ENCODE measurements around the gene FAM13A.
"Not testable (repeated sequence)": the region's sequence is repeated elsewhere in the genome, so short reads cannot be mapped to it uniquely, and the experiment has no call there.

The FAM13A gene

DNA sequence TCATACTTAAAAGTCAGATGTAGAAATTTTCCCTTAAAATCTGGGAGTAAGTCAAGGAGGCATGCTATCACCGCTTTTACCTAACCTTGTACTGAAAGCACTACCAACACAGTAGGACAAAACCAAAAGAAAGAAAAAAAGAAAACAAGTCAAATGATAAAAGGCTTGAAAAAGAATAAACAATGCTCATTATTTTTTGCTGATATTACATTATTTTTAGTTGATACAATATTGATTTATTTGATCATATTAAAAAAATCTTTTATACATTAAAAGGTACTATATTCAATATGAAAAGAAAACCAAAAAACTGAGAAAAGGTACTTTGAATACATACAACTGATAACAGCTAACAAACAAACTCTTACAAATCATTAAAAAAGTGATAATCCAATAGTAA, 164.3 kb downstream of the FAM13A start:
- no peak for DNase-seq

DNA sequence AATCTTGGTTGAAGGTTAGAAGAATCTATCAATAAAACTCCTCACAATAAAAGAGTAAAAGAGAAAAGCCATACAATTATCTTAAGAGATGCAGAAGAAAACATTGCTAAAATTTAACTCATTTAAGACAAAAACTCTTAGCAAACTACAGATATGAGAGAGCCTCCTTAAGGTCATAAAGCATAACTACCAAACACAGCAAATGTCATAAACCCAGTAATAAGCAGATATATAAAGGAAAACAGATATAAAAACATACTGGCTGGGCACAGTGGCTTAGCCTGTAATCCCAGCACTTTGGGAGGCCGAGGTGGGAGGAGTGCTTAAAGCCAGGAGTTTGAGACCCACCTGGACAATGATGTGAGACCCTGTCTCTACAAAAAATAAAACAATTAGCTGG, 165.3 kb downstream of the FAM13A start:
- DNase-seq, result no peak

DNA sequence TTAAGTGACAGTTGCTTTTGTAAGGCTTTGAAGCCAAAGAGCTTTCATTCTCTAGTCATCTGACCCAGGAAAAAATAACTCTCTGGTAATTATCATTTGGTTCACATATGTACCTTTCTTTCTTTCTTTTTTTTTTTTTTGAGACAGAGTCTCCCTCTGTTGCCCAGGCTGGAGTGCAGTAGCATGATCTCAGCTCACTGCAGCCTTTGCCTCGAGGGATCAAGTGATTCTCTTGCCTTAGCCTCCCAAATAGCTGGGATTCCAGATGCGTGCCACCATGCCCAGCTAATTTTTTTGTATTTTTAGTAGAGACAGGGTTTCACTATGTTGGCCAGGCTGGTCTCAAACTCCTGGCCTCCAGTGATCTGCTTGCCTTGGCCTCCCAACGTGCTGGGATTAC, 169.6 kb downstream of the FAM13A start:
- not testable (repeated sequence) for DNase-seq

DNA sequence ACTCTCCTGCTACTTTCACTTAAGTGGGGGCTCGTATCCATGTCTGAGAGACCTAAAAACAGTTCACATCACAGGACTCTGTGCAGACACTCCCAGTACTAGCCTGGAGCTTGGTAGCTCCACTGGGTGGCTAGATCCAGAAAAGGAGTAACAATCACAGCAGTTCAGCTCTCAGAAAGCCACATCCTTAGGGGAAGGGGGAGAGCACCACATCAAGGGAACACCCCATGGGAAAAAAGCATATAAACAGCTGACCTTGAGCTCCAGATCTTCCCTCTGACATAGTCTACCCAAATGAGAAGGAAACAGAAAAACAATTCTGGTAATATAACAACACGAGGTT, 175.8 kb downstream of the FAM13A start:
- no peak for DNase-seq

DNA sequence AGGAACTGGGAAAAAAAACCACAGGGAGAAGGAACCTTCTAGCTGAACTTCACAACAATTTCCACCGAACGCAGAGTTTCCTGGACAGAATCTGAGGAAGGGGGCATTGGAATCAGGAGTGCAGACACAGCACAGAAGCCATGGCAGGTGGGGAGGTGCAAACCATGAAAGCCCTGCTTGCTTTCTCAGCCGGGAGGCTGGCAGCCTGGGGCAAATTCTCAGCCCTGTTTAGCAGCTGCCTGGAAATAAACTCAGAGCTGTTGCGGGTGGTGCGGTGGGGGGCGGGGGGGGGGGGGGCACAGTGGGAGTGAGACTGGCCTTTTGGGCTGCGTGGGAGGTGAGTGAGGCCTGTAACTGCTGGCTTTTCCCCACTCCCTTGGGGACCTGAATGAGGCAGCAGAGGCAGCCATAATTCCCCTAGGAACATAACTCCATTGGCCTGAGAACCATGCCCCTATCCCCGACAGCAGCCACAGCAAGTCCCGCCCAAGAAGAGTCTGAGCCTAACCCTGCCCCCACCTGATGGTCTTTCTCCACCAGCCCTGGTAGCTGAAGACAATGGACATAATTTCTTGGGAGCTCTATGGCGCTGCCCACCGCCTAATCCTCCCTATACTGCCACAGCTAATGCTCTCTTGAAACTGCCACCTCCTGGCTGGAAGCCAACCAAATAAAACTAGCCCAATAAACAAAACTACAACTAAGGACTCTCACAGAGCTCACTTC, 176.3 kb downstream of the FAM13A start:
- no peak for DNase-seq

DNA sequence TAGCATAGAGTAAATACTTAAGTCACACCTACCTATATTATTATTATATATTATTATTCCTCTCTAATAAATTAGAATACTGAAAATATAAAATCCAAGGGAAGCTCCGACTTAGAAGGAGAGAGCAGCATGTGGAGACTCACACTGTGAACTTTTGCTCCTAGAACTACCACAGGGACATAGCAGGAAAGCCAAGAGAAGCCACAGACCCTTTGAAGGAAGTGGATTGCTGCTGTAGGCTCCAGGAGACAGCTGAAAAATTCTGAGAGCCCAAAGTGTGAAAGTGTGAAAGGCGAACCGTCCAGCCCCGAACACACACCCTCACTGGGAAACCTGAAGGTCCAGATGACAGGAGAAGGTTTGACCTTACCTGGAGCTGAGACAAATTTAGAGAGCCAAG, 177.0 kb downstream of the FAM13A start:
- DNase-seq, result no peak

DNA sequence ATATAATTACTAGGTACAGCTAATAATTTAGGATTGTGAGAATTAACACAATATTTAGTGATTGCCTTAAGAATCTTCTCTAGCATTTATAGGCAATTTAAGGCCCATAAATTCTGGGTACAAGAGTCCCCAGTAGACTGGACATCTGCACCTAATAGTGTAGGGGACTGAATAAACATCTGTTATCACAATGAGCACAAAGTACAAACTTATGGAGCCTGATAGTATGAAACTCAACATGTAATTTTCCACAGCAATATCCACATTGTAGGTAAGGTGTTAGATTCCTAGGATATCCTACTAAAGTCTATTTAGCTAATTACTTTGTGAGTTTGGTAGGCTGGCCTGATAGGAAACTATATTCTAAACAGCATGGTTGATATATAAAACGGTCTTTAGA, 178.3 kb downstream of the FAM13A start:
- no peak for DNase-seq

DNA sequence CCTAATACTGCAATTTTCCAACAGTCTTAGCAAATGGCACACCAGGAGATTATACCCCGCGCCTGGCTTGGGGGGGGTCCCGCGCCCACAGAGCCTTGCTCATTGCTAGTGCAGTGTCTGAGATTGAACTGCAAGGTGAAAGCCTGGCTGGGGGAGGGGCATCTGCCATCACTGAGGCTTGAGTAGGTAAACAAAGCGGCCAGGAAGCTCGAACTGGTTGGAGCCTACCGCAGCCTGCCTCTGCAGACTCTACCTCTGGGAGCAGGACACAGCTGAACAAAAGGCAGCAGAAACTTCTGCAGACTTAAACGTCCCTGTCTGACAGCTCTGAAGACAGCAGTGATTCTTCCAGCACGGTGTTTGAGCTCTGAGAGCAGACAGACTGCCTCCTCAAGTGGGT, 186.6 kb downstream of the FAM13A start:
- DNase-seq, result no peak

DNA sequence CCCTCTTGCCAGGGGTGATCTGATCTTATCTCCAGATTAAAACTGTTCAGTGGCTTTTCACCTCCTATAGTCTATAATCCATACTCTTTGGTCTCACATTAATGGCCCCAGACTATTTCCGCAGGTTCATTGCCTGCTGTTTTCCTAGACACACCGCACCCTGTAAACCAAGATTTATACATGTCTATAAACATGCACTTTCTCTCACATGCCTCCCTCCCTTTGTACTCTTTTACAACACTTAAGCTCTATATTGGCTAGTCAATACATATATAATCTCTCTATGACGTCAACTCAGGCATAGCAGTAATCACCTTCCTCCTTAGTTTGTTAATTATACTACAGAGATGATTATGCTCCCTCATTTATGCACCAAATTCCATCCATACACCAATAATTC, 188.5 kb downstream of the FAM13A start:
- no peak for DNase-seq

DNA sequence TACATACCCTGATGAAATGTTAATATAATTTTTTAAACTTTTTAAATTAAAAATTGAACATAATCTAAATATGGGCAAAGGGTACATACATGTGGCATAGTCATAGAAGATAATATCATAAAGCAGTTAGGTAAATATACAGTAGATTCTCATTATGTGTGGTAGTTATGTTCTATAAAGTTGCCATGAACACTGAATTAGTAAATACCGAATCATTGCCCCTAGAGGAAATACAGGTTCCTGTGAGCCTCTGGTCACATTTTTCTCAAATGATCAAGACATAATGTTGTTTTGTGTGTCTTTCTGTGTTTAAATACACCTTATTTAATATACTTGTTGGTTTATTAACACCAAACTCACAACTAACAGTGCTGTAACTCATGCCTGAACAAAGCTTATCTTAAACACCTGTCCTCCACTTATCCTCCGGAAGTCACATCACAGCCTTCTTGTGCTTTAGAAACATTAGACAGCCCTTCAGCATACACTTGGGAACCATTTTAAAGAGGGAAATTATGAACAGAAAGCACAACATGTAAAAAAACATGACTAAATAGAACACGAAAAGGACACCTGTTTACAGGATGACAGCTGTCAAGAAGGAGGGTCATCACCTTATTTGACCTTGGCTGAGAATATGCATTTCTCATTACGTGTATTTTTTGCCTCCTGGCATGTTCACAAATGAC, 190.0 kb downstream of the FAM13A start:
- DNase-seq, result no peak

DNA sequence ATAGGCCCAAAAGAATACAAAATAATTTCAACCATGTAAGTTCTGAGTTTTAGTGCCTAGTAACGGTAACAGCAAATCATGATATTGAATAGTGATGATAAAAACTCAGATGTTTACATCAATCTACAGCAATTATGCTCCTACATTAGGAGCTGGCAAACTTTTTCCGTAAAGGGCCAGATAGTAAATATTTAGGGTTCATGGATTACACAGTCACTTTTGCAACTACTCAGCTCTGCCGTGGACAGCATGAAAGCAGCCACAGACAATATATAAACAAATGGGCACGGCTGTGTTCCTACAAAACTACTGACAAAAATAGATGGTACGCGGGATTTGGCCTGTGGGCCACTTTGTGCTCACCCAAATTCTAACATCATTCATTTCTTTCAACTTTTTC, 191.5 kb downstream of the FAM13A start:
- DNase-seq, result no peak

DNA sequence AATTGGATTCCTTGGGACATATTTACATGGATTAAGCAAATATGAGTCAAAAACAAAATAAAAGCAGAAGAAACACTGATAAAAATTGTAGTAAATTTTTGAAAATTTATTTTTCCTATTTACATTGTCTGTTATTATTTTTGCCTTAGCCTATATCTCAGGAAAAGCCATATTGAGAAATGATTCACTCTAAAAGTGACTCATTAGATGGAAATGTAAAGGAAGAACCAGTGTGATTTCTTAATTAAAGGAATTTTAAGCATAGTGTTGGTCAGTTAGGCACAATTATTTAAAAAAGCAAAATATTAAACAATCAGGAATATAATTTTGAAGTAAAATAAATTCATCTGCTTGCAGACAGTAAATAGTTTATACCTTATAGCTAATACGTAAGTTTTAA, 191.9 kb downstream of the FAM13A start:
- no peak for DNase-seq

DNA sequence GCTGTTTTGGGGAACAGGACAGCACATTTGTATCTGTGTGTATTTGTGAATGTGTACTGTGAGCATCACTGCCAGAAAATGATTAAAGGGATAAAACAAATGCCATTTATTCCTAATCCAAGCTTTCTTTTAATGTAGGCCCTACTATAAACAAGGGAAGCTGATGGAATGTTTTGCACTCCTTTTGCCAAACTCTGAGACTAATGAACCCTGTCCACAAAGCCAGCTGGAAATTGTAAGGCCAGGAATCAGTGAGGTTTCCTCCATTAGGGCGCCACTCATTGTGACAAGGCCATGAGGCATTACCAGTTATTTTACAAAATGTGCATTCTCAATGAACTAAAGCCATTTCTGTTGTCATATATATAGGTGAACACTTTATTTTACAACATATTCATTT, 196.4 kb downstream of the FAM13A start:
- no peak for DNase-seq

DNA sequence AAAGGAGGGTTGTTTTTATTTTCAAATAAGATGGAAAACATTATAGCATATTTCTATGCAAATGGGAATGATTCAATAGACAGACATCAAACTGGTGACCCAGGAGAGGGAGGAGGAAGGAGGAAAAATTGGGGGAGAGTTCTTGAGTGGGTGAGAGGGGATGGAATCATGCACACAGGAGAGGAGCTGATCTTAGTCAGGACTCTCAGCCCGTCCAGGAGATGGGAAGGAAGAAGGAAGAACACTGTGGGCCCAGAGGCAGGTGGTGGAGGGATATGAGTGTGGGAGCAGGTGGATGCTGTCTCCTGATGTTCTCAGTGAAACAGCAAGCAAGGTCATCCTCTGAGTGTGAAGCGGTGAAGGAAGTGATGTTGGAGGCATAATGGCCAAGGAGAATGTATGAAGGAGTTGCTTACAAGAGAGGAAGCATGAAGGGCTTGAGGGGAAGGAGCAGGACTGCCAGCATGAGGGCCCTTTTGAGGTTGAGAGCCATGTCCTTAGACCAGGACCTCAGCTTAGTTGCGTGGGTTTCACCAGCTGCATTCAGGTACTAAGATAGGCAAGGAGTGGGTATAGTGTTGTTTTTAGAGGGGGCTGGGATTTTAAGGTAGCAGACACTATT, 197.7 kb downstream of the FAM13A start:
- DNase-seq, result no peak

DNA sequence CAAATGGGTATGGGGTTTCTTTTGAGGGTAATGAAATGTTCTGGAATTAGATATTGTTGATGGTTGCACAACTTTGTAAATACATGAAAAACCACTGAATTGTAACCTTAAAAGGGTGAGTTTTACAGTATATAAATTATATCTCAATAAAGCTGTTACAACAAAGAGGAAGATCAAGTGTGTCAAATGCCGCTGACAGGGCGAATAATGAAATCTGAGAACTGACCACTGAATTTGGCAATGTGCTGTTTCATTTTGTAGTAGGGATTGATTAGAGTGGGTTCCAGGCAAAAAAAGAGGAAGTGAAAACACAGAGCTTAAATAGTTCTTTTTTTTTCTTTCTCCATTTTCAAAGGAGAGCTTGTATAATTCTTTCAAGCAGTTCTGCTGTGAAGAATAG, 198.2 kb downstream of the FAM13A start:
- no peak for DNase-seq

DNA sequence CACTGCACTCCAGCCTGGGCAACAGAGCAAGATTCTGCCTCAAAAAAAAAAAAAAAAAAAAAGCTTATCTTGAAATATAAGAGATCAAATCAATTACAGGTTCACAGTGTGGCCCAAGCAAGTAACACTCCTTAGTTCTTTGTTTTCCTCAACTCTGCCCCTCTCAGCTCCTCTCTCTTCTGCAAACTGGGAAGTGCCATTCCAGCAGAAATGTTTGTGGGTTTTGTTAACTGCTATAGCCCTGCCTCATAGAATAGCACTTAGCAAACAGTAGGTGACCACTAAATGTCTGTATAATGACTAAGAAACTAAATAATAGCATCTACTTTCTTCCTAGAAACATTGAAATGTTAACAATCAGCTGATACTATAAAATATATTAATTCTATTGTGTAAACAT, 199.4 kb downstream of the FAM13A start:
- no peak for DNase-seq

DNA sequence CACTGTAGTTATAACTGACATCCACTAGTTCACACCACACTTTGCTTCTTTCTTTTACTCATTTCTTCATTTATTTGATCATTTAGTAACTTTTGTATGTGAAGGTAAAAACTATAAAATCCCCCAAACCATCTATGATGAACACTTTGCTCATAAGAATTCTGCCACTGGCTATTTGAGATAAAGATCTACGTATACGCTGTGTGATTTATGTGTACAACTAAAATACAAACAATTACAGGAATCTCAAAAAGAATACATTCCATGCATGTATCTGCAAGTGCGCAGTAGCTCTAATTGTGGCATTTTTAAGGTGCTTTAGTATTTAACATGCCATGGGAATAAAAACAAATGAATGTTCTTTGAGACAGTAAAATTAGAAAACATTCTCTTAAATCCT, 202.5 kb downstream of the FAM13A start:
- DNase-seq, result no peak

DNA sequence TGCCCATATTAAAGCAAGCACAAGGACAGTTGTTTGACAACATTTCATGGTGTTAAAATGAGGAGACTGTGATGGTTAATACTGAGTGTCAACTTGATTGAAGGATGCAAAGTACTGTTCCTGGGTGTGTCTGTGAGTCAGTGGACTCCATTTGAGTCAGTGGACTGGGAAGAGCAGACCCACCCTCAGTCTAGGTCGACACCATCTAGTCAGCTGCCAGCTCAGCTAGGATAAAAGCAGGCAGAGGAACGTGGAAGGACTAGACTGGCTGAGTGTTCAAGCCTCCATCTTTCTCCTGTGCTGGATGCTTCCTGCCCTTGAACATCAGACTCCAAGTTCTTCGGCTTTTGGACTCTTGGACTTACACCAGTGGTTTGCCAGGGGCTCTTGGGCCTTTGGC, 203.4 kb downstream of the FAM13A start:
- not testable (repeated sequence) for DNase-seq

DNA sequence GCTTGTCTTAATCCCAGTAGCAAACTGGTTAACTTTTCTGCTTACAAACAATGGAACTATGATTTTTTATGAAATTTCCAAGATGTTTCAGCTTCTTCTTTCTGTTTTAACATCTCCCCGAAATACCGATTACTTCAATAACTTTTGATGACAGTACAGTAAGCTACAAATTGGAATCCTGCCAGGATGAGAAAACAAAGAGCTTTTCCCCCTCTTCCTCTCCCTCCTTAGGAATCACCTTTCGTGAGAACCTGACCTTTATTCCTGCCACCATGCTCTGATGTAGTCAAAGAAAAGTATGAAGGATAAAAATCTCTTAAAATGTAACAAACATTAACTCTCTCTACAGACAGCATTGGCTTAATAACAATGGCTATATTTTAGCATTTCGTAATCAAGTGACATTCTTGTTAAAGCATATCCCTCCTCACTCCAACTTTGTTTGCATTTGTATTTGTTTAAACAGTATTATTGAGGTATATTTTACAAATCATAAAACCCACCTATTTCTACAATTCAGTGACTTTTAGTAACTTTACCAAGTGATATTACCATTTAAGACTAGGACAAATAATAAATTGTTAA, 210.7 kb downstream of the FAM13A start:
- no peak for DNase-seq

DNA sequence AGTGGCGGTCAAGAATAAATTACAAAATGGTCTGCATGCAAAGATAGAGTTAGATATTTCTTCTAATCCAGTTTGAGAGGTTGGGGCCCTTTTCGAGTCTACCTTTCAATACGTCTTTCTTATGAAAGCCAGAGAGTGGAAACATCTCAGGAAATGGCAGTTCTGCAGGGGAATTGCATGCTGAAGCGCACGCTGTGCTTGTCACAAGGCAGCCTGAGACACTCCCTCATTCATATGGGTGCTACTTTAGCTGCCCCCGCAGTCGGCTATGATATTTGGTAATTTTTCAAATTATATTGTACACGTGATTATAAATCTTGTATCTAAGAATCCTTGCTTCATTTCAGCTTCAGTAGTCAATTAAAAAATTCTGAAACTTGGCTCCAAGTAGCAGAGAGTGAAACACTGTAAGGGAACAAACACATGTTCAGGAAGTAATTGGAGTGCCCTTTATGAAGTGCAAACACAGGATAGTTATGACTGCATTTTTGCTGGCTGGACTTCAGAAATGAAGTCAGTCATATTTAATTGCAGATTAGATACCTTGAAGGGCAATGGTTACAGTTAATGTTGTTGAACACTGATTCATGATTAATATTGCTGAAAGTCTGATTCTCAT, 213.8 kb downstream of the FAM13A start:
- DNase-seq, result no peak

DNA sequence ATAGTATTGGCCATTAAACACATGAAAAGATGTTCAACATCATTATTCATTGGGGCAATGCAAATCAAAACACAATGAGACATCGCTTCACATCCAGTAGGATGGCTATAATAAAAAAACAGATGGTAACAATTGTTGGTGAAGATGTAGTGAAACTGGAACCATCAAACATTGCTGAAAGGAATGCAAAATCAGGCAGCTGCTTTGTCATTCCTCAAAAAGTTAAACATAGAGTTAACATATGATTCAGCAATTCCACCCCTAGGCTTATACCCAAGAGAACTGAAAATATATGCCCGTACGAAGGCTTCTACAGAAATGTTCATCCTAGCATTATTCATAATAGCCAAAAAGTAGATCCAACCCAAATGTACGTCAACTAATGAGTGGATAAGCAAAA, 215.3 kb downstream of the FAM13A start:
- DNase-seq, result no peak

DNA sequence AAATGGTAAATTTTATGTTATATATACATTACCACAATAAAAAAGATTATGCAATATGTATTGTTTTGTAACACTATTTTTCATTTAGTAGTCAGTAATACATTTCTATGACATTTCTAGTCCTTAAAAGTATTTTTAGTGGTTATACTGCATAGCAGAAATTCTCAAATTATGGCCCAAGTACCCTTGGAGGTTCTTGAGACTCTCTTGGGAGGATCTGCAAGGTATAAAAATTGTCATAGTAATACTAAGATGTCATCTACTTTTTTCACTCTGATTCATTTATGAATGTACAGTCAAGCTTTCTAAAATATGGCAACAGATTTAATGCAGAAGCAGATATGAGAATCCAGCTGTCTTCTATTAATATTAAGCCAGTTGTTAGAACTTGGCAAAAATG, 220.8 kb downstream of the FAM13A start:
- DNase-seq, result no peak

DNA sequence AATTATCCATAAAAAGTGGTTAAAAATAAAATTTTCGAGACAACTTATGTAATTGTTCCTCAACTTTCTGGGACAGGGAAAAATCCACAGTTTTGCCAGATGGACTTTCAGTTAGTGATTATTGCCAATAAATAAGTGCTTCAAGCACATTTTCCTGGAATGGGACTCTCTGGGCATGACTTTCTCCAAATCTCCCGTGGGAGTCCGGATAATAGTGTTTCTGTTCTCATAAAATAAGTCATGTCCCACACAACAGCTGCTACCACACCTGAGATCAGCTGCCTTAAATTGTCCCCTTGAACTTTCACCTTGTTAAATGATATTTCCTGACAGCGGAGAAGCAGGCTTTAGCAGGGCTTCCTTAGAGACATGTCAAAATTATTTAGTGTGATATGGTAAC, 226.0 kb downstream of the FAM13A start:
- DNase-seq, result no peak

DNA sequence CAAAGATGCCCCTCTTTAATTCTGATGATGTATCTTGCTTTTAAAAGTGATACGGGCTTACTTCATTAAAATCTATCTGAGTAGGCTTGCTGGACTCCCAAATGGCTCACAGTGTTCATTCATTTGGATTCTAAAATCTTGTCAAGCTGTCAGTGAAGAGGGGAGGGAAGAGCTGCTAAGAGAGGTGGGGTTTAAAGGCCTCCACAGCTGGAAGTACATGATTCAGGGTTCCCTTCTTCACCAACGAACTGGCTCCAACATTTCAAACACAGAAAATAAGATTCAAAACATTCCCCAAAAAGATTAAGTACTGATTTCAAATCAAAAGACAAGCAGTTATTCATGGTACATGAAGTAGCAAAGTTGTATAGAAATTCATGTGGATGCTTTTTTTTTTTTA, 226.4 kb downstream of the FAM13A start:
- DNase-seq, result no peak
